ENCODE results near the gene CEP70. TPM values are rescaled to one million over a fixed set of nuclear protein-coding genes. Genes with fewer than 3 reads are reported as not detected.

CEP70 gene
- total and polyA plus RNA-seq, 4 donors: 6.9 to 26.5 (median 9.1) TPM

GRCh38 chr3:138474163-138474562 lies 119.9 kb downstream of the CEP70 start:
- no peak overlapping the region for H3K9ac ChIP-seq (ENCODE audit: low read depth in 1 of 2, low read length in 2 of 2)
- H3K27ac ChIP-seq (ENCODE audit: low read depth in 1 of 2, low read length in 2 of 2): no peak overlapping the region
- H3K4me3 ChIP-seq (ENCODE audit: low read depth in 1 of 3, low read length in 3 of 3): no peak overlapping the region
- no peaks in the 10 kb centered on the region for H3K36me3 ChIP-seq (ENCODE audit: control insufficient read depth in 4 of 4, insufficient read depth in 3 of 4, low read depth in 1 of 4, low read length in 3 of 4)
- no peaks in the 10 kb centered on the region for H3K4me1 ChIP-seq (ENCODE audit: control insufficient read depth in 4 of 4, insufficient read depth in 4 of 4, low read length in 3 of 4)
- no peaks in the 10 kb centered on the region for H3K9me3 ChIP-seq (ENCODE audit: control insufficient read depth in 4 of 4, low read length in 3 of 4)
- no peaks in the 10 kb centered on the region for H3K27me3 ChIP-seq (ENCODE audit: control insufficient read depth in 4 of 4, insufficient read depth in 4 of 4, low read length in 3 of 4)
- no peak for DNase-seq (ENCODE audit: low spot score)
- TF ChIP-seq NR2F2 (IDR thresholded peaks at IDR 0.05): no peak
- TF ChIP-seq, protein P1, sequence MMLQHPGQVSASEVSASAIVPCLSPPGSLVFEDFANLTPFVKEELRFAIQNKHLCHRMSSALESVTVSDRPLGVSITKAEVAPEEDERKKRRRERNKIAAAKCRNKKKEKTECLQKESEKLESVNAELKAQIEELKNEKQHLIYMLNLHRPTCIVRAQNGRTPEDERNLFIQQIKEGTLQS (IDR thresholded peaks at IDR 0.05): no peak
- no peak for TF ChIP-seq FOXA2 (IDR thresholded peaks at IDR 0.05)
- TF ChIP-seq RXRA (IDR thresholded peaks at IDR 0.05): no peak
- no peak for TF ChIP-seq GABPA (IDR thresholded peaks at IDR 0.05 in 1 of 2, conservative IDR thresholded peaks at IDR 0.05 in 1 of 2)
- no peak for TF ChIP-seq TAF1 (conservative IDR thresholded peaks at IDR 0.05)
- TF ChIP-seq RAD21 (IDR thresholded peaks at IDR 0.05): no peak
- no peak for TF ChIP-seq REST (IDR thresholded peaks at IDR 0.05)
- TF ChIP-seq HNF4G (IDR thresholded peaks at IDR 0.05): no peak
- TF ChIP-seq HNF4A (conservative IDR thresholded peaks at IDR 0.05): no peak
- TF ChIP-seq, protein P2, sequence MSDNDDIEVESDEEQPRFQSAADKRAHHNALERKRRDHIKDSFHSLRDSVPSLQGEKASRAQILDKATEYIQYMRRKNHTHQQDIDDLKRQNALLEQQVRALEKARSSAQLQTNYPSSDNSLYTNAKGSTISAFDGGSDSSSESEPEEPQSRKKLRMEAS (IDR thresholded peaks at IDR 0.05): no peak
- TF ChIP-seq FOXA1 (IDR thresholded peaks at IDR 0.05): no peak
- TF ChIP-seq SP1 (IDR thresholded peaks at IDR 0.05): no peak
- no peak for TF ChIP-seq CTCF (IDR thresholded peaks at IDR 0.05; ENCODE audit: low read depth, low read length, missing input control)
- no peak for TF ChIP-seq ZBTB33 (IDR thresholded peaks at IDR 0.05)
- TF ChIP-seq YY1 (IDR thresholded peaks at IDR 0.05): no peak
- TF ChIP-seq JUND (IDR thresholded peaks at IDR 0.05): no peak
- 82% methylated on average over 6 of the region's 6 CpGs for WGBS

- Histone ChIP-seq H3K36me3 (ENCODE audit: control insufficient read depth in 4 of 4, insufficient read depth in 3 of 4, low read depth in 1 of 4, low read length in 3 of 4) (no peaks in the 10 kb centered on the region), H3K4me3 (ENCODE audit: low read depth in 1 of 3, low read length in 3 of 3) (no peak overlapping the region), H3K27ac (ENCODE audit: low read depth in 1 of 2, low read length in 2 of 2) (no peak overlapping the region), H3K9me3 (ENCODE audit: control insufficient read depth in 4 of 4, low read length in 3 of 4) (no peaks in the 10 kb centered on the region), H3K27me3 (ENCODE audit: control insufficient read depth in 4 of 4, insufficient read depth in 4 of 4, low read length in 3 of 4) (no peaks in the 10 kb centered on the region), H3K9ac (ENCODE audit: low read depth in 1 of 2, low read length in 2 of 2) (no peak overlapping the region), H3K4me1 (ENCODE audit: control insufficient read depth in 4 of 4, insufficient read depth in 4 of 4, low read length in 3 of 4) (no peaks in the 10 kb centered on the region)
- WGBS: 97% methylated on average over 8 of the region's 8 CpGs
- no peak for DNase-seq (ENCODE audit: low spot score)
- no peak for TF ChIP-seq EGR1 (IDR thresholded peaks at IDR 0.05; ENCODE audit: low read depth in 2 of 2)
- no peak for TF ChIP-seq YY1 (IDR thresholded peaks at IDR 0.05)
- TF ChIP-seq SP1 (IDR thresholded peaks at IDR 0.05): no peak
- TF ChIP-seq, protein P1 (IDR thresholded peaks at IDR 0.05): no peak
- TF ChIP-seq HNF4G (IDR thresholded peaks at IDR 0.05): no peak
- TF ChIP-seq ZBTB33 (IDR thresholded peaks at IDR 0.05): no peak
- no peak for TF ChIP-seq NR2F2 (IDR thresholded peaks at IDR 0.05)
- TF ChIP-seq JUND (IDR thresholded peaks at IDR 0.05): no peak
- TF ChIP-seq RAD21 (IDR thresholded peaks at IDR 0.05): no peak
- no peak for TF ChIP-seq CTCF (IDR thresholded peaks at IDR 0.05; ENCODE audit: low read depth, low read length, missing input control)
These were observed 120.7 kb downstream of the CEP70 start for GRCh38 chr3:138473391-138473790.

All from liver (tissue), 9 donors.